ENCODE results near the gene SRGAP3. TPM values are rescaled to one million over a fixed set of nuclear protein-coding genes. Genes with fewer than 3 reads are reported as not detected.

The SRGAP3 gene
- total RNA-seq, 1 donor from 2014 or later, result 10.1 TPM

DNA sequence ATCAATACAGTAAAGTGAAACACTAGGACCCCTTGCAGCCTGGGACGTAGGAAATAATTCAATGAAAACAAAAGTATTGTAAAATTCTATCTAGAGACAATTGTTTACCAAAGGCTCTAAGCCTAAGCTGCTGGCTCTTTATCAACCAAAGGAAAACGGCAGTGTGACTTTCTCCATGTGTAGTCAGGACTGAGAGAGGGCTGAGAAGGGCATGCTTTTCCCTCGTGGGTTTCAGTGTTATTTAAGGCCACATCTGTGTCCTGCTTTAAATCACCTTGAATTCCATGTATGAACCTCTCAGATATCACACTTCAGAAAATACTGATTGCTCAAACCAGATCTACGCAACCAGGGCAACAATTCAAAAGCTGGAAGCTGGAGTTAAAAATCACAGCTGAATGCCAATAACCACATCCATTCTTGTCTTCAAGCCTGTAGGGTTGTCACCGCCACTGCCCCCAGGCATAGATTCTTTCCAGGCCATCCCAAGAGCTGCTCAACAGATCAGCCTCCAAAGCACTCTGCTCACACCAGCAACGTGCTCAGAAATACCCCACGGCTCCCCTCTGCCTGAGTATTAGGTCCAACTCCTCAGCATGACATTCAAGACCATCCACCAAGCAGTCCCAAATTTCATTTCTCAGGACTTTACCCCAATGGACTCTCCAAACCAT, 124.0 kb downstream of the SRGAP3 start:
- no peak for DNase-seq (ENCODE audit: low spot score)
- intact Hi-C loops (cut with DNase I), result no loop called here

DNA sequence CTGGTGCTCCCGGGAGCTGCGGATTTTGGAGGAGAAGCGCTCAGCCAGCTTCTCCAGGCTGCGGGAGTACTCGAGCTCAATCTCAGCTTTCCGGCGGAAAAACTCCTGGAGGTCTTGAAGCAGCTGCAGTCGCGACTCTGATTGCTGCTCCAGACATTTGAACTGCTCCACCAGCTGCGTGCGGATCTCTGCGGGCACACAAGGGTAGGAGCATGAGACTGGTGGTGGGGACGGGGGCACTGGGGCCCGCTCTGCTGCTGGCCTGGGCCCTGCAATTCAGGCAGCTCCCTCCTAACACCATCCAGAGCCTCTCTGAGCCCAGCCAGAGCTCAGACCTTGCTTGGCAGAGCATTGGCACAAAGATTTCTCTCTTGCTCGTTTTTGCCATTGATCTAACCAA, 124.7 kb downstream of the SRGAP3 start:
- no peak for DNase-seq (ENCODE audit: low spot score)
- intact Hi-C loops (cut with DNase I), result no loop called here

DNA sequence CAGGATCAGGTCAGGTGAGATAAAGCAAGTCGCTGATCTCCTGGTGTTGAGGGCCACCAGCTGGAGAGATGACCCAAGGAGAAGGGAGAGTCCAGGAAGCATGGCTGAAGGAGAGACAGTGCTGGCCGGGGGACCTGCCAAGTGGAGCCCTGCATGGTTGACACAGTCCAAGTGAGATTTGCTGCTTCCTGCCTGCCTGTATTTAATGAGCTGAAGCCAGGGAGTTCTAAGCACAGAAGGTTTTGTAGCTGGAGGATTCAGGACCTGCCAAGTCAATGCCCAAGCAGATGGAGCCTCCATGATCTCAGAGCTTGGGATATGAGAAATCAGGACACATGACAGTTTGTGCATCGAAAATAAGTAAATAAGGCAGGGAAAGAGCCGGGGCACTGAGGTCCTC, 125.6 kb downstream of the SRGAP3 start:
- intact Hi-C loops (cut with DNase I), result no loop called here
- no peak for DNase-seq (ENCODE audit: low spot score)

DNA sequence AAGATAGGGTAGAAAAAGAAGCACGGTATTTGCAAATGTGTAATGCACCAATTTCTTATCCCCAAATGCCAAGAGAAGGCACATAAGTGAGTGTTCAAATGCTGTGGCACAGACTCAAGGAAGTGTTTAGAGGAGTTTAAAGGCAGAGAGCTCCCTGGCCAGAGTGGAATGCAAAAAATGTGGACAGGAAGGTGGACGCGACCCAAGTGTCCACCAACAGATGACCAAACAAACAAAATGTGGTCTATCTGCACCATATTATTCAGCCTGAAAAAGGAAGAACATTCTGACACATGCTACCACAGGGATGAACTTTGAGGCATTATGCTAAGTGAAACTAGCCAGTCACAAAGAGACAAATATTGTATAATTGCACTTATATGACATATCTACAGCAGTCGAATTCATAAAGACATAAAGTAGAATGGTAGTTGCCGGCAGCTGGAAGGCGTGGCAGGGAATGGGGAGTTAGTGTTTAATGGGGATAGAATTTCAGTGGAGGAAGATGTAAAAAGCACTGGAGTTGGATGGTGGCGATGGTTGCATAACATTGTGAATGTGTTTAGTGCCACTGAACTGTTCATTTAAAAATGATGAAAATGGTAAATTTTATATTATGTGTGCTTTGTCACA, 126.6 kb downstream of the SRGAP3 start:
- intact Hi-C loops (cut with DNase I), result no loop called here
- no peak for DNase-seq (ENCODE audit: low spot score)

DNA sequence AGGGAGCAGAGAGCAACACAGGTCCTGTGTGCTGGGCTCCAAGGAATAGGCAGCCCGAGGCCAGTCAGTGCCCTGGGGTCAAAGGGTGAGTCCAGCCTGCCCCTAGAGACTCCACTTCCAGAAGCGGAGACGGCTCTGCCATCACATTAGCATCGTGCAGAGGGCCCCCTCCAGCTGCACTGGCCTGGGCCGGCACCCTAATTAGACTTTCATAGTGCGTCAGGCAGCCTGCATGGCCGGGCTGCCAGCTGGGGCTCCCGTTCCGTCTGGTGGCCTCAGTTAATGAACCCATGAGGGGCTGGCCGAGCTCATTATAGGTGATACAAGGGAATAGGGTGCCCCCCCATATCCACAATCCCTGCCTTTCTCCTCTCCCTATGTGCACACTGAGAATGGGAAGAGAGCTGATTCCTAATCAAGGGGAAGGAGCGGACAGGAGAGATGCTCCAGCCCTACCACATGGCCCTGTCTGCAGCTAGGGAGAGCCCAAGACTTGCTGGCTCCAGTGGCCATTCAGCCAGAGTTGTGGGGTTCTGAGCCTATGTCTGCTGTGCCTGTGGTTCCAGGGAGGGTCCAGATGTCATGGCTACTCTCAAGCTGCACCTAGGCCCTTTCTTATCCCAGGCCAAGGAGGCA, 128.0 kb downstream of the SRGAP3 start:
- intact Hi-C loops (cut with DNase I), result no loop called here
- DNase-seq (ENCODE audit: low spot score), result no peak

DNA sequence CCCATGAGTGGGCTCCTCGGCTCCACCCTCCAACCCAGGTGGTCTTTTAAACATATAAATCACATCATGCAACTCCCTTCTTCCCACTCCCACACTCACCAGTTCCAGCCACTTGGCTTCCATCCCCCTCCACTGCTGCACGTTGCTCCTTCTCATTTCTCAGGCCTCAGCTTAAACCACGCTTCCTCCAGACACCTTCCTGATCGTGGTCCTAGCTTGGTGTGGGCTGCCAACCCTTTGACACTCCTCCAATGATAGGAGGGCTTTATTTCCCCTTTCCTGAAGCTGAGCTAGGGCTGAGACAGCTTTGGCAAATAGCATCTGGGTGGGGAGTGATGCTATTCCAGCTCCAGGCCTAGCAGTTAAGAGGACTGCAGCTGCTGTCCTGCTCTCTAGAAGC, 130.1 kb downstream of the SRGAP3 start:
- DNase-seq (ENCODE audit: low spot score), result no peak
- intact Hi-C loops (cut with DNase I), result no loop called here

GRCh38 chr3:9118222-9118621, 131.2 kb downstream of the SRGAP3 start:
- no peak for DNase-seq (ENCODE audit: low spot score)
- intact Hi-C loops (cut with DNase I), result no loop called here

DNA sequence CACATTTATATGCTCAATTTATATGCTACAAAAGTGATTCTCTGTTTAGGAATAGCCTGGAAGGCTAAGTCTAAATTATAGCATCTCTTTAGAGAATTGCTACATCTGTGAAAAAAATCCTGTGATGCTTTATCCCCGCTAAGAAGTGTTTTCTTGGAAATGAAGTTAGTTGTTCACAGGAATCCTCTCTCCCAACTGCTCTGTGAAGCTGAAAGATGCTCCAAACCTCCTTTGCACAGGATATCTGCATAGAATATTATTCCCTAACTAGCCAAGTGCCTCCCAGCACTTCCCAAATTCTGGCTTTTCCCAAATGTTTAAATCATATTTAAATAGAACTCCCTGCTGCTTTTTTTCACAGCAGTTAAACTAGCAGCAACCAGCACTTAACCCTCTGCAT, 132.2 kb downstream of the SRGAP3 start:
- intact Hi-C loops (cut with DNase I), result no loop called here

GRCh38 chr3:9116336-9116735, 133.1 kb downstream of the SRGAP3 start:
- no peak for DNase-seq (ENCODE audit: low spot score)
- intact Hi-C loops (cut with DNase I), result no loop called here

More for the DNA sequence above, 132.2 kb downstream of the SRGAP3 start:
- DNase-seq (ENCODE audit: low spot score), result no peak

GRCh38 chr3:9115336-9115735, 134.1 kb downstream of the SRGAP3 start:
- intact Hi-C loops (cut with DNase I), result no loop called here
- DNase-seq (ENCODE audit: low spot score), result no peak

DNA sequence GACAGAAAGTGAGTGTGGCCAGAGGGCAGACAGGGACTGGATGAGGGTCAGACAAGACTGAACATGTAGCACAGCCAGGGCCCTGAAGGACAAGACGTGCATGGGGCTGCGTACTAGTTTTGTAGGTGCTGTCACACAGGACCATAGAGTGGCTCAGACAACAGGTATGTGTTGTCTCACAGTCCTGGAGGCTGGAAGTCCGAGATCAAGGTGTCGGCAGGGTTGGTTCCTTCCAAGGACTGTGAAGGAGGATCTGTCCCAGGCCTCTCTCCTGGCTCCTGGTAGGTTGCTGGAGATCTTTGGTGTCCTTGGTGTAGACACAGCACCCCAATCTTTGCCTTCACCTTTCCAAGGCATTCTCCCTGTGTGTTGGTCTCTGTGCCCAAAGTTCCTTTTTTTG, 136.4 kb downstream of the SRGAP3 start:
- DNase-seq (ENCODE audit: low spot score), result no peak
- intact Hi-C loops (cut with DNase I), result no loop called here

DNA sequence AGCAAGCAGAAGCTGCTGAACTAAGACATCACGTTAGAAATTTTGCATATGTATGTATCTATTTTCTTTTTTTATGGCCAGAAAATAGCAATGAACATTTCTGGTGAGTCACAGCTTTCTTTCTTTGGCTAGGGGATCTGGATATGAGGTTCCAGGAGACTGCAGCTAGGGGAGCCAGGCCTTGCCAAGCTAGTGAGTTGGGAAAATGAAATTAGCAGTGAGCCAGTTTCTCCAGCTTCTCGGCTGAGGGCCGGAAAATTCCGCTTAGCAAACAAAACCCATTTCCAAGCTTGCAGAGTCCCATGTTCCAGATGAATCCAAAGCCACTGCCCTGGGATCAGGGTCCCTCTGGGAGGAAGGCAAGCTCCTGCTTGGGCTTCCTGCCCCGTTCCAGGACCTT, 137.6 kb downstream of the SRGAP3 start:
- no peak for DNase-seq (ENCODE audit: low spot score)
- intact Hi-C loops (cut with DNase I), result no loop called here

- DNase-seq (ENCODE audit: low spot score), result no peak
These were observed 138.0 kb downstream of the SRGAP3 start for GRCh38 chr3:9111417-9111816.

DNA sequence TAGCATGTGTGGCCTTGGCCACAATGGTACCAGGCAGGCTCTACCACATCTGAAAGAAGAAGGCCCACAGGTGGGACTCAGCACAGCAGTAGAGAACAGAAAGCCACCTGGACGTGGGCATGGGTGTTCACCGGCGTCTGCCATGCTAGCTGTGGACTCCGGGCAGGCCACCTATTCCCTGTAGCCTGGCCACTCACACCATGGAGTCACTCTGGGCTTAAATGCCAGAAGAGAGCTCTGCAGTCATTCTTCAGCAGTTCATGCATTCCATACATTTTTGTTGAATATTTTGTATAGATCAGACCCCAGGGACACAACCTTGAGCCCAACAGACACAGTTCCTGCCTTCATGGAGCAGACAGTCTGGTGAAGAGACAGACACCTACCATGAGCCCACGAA, 138.6 kb downstream of the SRGAP3 start:
- intact Hi-C loops (cut with DNase I), result no loop called here
- no peak for DNase-seq (ENCODE audit: low spot score)

More at GRCh38 chr3:9111417-9111816, 138.0 kb downstream of the SRGAP3 start:
- intact Hi-C loops (cut with DNase I), result no loop called here

DNA sequence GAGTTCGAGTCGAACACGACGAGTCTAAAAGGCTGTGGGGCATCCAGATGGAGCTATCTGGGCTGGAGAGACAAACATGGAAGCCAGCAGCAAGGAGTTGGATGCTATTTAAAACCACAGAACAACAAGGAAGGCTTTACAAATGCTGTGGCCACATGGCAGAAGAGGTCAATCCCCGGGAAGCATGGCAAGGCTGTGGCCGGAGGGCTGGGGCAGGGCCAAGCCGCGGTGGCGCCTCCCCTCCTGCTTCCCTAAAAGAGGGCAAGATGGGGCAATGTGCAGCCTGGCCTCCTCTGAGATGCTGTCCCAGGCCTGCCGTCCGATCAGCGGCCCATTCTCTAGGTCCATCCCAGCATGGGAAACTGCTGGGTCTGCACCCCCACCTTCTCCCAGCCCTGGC, 139.1 kb downstream of the SRGAP3 start:
- DNase-seq (ENCODE audit: low spot score), result no peak
- intact Hi-C loops (cut with DNase I), result no loop called here

- DNase-seq (ENCODE audit: low spot score), result no peak
- intact Hi-C loops (cut with DNase I), result no loop called here
These were observed 139.9 kb downstream of the SRGAP3 start for GRCh38 chr3:9109568-9109914.

- intact Hi-C loops (cut with DNase I), result no loop called here
These were observed 140.4 kb downstream of the SRGAP3 start for GRCh38 chr3:9108876-9109567.

DNA sequence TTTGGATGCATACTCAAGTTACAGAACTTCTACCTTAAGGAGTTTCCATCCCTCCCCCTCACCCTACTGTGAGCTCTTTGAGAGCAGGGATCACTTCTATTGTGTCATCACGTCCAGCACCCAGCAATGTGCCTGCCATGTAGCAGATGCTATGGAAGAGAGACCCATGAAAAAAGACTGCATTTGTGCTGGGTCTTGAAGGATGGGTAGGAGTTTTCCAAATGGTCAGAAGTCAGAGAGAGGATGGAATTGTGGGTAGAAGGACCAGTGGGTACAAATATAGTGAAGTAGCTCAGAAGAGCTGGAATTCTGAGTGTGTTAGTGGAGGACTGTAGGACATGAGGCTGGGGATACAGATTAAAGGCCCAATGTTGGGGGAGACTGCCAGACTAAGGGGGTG, 141.7 kb downstream of the SRGAP3 start:
- DNase-seq (ENCODE audit: low spot score), result no peak
- intact Hi-C loops (cut with DNase I), result no loop called here

More at GRCh38 chr3:9108876-9109567, 140.4 kb downstream of the SRGAP3 start:
- no peak for DNase-seq (ENCODE audit: low spot score)

- no peak for DNase-seq (ENCODE audit: low spot score)
- intact Hi-C loops (cut with DNase I), result no loop called here
These were observed 144.0 kb downstream of the SRGAP3 start for GRCh38 chr3:9105421-9105820.

DNA sequence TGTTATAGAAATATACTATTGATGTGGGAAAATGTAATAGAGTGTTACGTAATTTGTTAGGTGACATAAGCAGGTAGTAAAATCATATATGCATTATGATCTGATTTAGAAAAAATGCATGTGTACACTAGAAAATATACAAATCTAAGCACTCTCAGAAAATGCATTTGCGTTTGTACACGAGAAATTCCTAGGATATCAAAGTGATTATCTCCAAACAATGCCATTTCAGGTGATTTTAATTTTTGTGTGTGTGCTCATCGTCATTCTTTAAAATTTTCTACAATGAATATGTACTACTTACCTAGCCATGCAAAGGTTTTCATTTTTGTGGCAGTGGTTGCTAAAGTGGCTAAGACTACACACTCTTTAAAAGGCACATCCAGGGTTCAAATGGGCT, 145.3 kb downstream of the SRGAP3 start:
- DNase-seq (ENCODE audit: low spot score), result no peak
- intact Hi-C loops (cut with DNase I), result no loop called here
